ENCODE results near the gene PDE8A. TPM values are rescaled to one million over a fixed set of nuclear protein-coding genes. Genes with fewer than 3 reads are reported as not detected.

The PDE8A gene
- total and polyA plus RNA-seq, 2 experiments from 2014 or later, result 15.3 to 26.0 TPM

DNA sequence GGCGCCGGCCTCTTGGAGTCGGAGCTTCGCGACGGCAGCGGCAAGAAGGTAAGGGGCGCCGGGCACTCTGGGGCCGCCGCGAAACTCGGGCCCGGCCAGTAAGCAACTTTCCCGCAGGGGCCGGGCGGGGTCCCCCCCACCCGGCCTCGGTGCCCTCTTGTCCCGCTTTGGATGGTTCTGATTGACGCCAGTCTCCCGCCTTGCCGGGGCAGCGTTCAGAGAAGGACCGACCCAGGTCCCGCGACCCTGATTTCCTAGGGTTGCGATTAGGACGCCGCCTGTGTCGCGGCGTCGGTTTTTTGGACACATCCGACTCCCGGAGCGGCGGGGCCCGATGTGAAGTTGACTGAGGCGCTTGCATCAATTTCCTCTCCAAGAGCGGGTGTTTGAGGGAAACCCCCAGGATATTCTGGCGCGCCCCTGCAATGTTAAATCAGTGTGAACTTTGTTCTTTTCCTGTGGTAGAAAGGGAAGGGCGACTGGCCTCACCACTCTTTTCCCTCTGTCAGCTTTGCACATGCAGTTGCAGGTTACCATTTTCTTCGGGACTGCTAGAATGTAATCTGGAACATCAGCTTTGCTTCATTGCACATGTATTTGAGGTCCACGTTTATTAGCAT lies 755 bp downstream of the PDE8A start:
- TF ChIP-seq, protein P1, sequence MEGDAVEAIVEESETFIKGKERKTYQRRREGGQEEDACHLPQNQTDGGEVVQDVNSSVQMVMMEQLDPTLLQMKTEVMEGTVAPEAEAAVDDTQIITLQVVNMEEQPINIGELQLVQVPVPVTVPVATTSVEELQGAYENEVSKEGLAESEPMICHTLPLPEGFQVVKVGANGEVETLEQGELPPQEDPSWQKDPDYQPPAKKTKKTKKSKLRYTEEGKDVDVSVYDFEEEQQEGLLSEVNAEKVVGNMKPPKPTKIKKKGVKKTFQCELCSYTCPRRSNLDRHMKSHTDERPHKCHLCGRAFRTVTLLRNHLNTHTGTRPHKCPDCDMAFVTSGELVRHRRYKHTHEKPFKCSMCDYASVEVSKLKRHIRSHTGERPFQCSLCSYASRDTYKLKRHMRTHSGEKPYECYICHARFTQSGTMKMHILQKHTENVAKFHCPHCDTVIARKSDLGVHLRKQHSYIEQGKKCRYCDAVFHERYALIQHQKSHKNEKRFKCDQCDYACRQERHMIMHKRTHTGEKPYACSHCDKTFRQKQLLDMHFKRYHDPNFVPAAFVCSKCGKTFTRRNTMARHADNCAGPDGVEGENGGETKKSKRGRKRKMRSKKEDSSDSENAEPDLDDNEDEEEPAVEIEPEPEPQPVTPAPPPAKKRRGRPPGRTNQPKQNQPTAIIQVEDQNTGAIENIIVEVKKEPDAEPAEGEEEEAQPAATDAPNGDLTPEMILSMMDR (IDR thresholded peaks at IDR 0.05; ENCODE audit: poor library complexity), result no peak
- TF ChIP-seq EZH2 (IDR thresholded peaks at IDR 0.05; ENCODE audit: borderline replicate concordance), result no peak
- no peak for TF ChIP-seq EZH2phosphoT487 (IDR thresholded peaks at IDR 0.05; ENCODE audit: low read depth, severe bottlenecking, unreplicated experiment)
- H3K36me3 ChIP-seq (replicated peaks; ENCODE audit: insufficient read depth, low read depth), result no peaks in the 10 kb centered on the region
- H3K4me3 ChIP-seq, result peak overlapping the region; percentile 75
- peaks cover 53% of the 10 kb centered on the region for H3K79me2 ChIP-seq
- no peaks in the 10 kb centered on the region for H3K27me3 ChIP-seq
- no peaks in the 10 kb centered on the region for H3K9me3 ChIP-seq (ENCODE audit: low read depth)
- peaks cover 20% of the 10 kb centered on the region for H4K20me1 ChIP-seq (ENCODE audit: insufficient read depth, poor library complexity, severe bottlenecking)
- H3K9me2 ChIP-seq (replicated peaks; ENCODE audit: insufficient read depth), result no peaks in the 10 kb centered on the region
- DNase-seq (ENCODE audit: low spot score), result peak; percentile 68
- peak overlapping the region; percentile 82 for H3K4me2 ChIP-seq
- peak overlapping the region; percentile 94 for H3K27ac ChIP-seq
- H2AFZ ChIP-seq, result peak overlapping the region; percentile 65
- H3K4me1 ChIP-seq (ENCODE audit: insufficient read depth), result peaks cover 16% of the 10 kb centered on the region
- WGBS (ENCODE audit: low lambda C conversion rate, missing lambda C conversion rate), result 5% methylated on average over 37 of the region's 46 CpGs

DNA sequence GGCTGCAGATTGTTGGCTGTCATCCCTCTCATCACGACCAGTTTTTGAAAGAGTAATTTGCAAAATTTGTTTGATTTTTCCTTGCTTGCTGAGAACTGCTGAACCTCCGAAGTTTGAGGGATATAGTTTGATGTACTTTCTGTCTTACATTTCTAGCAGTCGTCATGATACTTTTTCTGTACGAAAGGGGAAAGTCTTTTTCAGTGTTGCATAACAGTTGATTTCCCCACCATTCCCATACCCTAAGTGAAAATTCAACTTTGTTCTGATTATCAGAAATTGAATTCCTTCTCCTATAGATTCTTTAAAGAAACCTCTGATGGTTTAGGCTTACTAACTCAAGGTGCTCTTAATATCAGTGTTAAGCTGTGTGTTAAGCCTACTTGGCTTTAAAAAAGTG lies 1.6 kb downstream of the PDE8A start:
- 58% methylated on average over 4 of the region's 4 CpGs for WGBS (ENCODE audit: low lambda C conversion rate, missing lambda C conversion rate)
- H3K27me3 ChIP-seq, result no peaks in the 10 kb centered on the region
- DNase-seq (ENCODE audit: low spot score), result no peak
- H3K36me3 ChIP-seq (replicated peaks; ENCODE audit: insufficient read depth, low read depth), result no peaks in the 10 kb centered on the region
- H3K27ac ChIP-seq, result peak overlapping the region; percentile 94
- H3K4me3 ChIP-seq, result peak overlapping the region; percentile 75
- no peaks in the 10 kb centered on the region for H3K9me2 ChIP-seq (replicated peaks; ENCODE audit: insufficient read depth)
- H2AFZ ChIP-seq, result no peak overlapping the region
- H3K4me1 ChIP-seq (ENCODE audit: insufficient read depth), result peaks cover 16% of the 10 kb centered on the region
- peak overlapping the region; percentile 82 for H3K4me2 ChIP-seq
- H4K20me1 ChIP-seq (ENCODE audit: insufficient read depth, poor library complexity, severe bottlenecking), result peaks cover 26% of the 10 kb centered on the region
- no peaks in the 10 kb centered on the region for H3K9me3 ChIP-seq (ENCODE audit: low read depth)
- TF ChIP-seq EZH2 (IDR thresholded peaks at IDR 0.05; ENCODE audit: borderline replicate concordance) (no peak), EZH2phosphoT487 (IDR thresholded peaks at IDR 0.05; ENCODE audit: low read depth, severe bottlenecking, unreplicated experiment) (no peak)
- TF ChIP-seq, protein P1 (IDR thresholded peaks at IDR 0.05; ENCODE audit: poor library complexity), result no peak
- peaks cover 62% of the 10 kb centered on the region for H3K79me2 ChIP-seq

DNA sequence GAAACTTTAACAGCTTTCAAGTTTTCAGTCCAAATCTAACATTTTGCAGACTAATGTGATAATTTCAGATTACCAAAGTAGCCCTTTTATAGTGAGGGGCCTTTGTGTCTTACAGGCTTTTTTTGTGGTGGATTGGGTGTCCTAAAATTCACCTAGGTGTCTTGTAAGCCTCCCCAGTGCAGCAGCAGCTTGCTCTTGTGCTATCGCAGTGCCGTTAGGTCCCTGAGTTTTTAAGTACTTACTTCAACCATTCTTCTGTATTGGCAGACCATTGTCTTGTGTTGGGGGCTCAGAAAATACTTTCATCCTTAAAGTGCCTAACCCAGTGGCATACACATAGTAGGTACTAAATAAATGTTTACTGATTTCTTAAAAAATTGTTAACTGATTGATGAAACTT lies 2.1 kb downstream of the PDE8A start:
- Histone ChIP-seq H3K27me3 (no peaks in the 10 kb centered on the region), H3K79me2 (peaks cover 66% of the 10 kb centered on the region), H2AFZ (no peak overlapping the region), H4K20me1 (ENCODE audit: insufficient read depth, poor library complexity, severe bottlenecking) (peaks cover 26% of the 10 kb centered on the region), H3K36me3 (replicated peaks; ENCODE audit: insufficient read depth, low read depth) (no peaks in the 10 kb centered on the region), H3K27ac (peak overlapping the region; percentile 94), H3K4me1 (ENCODE audit: insufficient read depth) (peaks cover 16% of the 10 kb centered on the region), H3K4me3 (no peak overlapping the region), H3K9me2 (replicated peaks; ENCODE audit: insufficient read depth) (no peaks in the 10 kb centered on the region), H3K4me2 (peak overlapping the region; percentile 82), H3K9me3 (ENCODE audit: low read depth) (no peaks in the 10 kb centered on the region)
- TF ChIP-seq EZH2phosphoT487 (IDR thresholded peaks at IDR 0.05; ENCODE audit: low read depth, severe bottlenecking, unreplicated experiment) (no peak), EZH2 (IDR thresholded peaks at IDR 0.05; ENCODE audit: borderline replicate concordance) (no peak)
- TF ChIP-seq, protein P1 (IDR thresholded peaks at IDR 0.05; ENCODE audit: poor library complexity), result no peak
- DNase-seq (ENCODE audit: low spot score), result no peak
- 81% methylated on average over 2 of the region's 2 CpGs for WGBS (ENCODE audit: low lambda C conversion rate, missing lambda C conversion rate)
